Fibroblast of skin of abdomen (primary cell): ENCODE results near the gene IQGAP3. TPM values are rescaled to one million over a fixed set of nuclear protein-coding genes. Genes with fewer than 3 reads are reported as not detected.
"Not testable (repeated sequence)": the region's sequence is repeated elsewhere in the genome, so short reads cannot be mapped to it uniquely, and the experiment has no call there.

ENCODE experiments used
- DNase-seq: peaks from one replicate; pipeline ENCODE4 v3.0.0-alpha.2; 2013
- polyA plus RNA-seq, 2 experiments: library from polyadenylated mRNA; unstranded; fragments of 120-200 nt; gene quantifications; one replicate each; pipeline ENCODE4 v1.2.1, GENCODE V29; 2013; ENCODE audit not compliant: insufficient read length in 2 of 2

Gene IQGAP3, protein sequence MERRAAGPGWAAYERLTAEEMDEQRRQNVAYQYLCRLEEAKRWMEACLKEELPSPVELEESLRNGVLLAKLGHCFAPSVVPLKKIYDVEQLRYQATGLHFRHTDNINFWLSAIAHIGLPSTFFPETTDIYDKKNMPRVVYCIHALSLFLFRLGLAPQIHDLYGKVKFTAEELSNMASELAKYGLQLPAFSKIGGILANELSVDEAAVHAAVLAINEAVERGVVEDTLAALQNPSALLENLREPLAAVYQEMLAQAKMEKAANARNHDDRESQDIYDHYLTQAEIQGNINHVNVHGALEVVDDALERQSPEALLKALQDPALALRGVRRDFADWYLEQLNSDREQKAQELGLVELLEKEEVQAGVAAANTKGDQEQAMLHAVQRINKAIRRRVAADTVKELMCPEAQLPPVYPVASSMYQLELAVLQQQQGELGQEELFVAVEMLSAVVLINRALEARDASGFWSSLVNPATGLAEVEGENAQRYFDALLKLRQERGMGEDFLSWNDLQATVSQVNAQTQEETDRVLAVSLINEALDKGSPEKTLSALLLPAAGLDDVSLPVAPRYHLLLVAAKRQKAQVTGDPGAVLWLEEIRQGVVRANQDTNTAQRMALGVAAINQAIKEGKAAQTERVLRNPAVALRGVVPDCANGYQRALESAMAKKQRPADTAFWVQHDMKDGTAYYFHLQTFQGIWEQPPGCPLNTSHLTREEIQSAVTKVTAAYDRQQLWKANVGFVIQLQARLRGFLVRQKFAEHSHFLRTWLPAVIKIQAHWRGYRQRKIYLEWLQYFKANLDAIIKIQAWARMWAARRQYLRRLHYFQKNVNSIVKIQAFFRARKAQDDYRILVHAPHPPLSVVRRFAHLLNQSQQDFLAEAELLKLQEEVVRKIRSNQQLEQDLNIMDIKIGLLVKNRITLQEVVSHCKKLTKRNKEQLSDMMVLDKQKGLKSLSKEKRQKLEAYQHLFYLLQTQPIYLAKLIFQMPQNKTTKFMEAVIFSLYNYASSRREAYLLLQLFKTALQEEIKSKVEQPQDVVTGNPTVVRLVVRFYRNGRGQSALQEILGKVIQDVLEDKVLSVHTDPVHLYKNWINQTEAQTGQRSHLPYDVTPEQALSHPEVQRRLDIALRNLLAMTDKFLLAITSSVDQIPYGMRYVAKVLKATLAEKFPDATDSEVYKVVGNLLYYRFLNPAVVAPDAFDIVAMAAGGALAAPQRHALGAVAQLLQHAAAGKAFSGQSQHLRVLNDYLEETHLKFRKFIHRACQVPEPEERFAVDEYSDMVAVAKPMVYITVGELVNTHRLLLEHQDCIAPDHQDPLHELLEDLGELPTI (N-terminal part only)
- polyA plus RNA-seq (2013, experiment 1 of 2; ENCODE audit: insufficient read length) = 14.3 TPM
- polyA plus RNA-seq (2013, experiment 2 of 2; ENCODE audit: insufficient read length) = 13.8 TPM

DNA sequence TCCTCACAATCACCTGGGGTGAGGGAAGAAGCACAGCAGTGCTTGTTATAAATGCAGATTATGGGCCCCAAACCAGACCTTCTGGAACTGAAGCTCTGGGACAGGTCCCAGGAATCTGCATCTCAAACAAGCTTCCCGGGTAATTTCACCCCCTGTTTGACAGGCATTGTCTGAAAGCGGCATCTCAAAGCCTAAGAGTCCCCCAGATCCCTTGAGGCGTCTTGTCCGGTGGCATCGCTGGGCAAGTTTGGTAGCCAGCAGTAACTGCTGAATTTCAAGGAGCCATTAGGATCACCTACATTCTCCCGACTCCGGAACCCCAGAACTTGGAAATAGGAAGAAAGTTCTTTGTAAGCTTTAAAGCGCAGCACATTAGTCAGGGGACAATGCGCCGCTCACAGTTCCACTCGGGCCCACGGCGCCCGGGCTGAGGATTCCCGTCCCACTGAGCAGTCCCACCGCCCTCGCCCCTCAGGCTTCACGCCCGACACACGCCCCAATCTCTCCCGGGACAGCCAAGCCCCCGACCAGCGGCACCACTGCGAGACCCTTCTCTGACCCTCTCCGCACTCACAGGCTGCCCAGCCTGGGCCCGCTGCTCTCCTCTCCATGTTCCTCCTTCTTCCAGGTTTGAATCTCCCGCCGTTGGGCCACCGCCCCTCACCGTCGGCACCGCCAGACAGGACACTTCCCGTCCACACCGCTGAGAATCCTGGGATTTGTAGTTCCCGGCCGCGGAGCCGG is at the start of gene IQGAP3:
Gene IQGAP3 (minus strand): TSS at position 647 of the 744 bp plus-strand sequence. CDS start 36 bp downstream, at position 611.
- peak; percentile 82 for DNase-seq

DNA sequence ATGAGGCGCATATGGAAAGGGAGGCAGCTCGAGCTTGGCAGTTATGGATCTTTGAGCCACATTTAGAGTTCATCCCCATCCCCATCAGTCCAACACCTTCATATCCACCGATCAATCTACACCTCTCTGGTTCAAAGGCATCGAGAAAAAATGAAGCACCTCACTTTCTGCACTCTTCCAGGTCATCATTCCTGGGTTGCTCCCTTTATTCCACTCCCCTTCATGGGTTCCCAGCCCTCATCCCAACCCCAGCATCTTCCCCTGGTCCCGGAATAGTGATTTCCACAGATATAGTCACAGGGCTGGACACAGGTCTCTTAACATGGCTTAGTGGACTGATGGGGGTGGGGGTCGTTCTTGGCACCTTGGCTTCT is 47.2 kb upstream of the IQGAP3 start:
- DNase-seq = no peak

DNA sequence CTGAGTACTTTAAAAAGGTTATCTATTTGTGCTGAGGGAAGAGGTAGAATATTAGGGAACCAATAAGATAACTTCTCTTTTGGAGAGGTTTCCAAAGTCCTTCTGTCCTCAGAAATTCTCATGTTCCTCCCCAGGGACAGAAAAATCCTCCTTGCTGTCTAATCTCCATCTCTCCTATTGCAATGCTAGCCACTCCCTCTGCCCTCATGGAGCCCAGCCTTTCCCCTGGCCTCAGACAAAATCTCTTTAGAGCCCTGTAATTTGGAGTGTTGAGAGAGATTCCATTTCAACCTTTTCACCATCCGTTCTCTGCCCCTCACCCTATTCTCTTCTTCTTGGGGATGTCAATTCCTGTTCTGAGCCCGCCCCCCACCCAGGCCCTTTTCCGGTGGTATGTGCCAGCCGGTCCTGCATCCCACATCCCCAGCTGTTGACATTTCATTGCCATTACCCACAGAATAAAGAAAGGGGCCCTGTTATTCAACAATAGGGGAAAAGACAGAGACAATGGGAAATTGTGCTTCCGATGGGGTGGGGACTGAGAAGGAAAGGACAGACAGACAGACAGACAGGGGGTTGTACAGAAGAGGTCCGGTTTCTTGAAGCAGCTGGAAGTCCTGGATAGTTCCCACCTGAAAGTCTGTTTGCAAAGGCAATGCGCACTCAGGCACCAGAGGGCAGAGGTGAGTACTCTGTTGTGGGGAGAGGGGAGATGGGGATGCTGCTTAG is 46.7 kb upstream of the IQGAP3 start, which contains the start of gene HAPLN2:
Gene HAPLN2 (plus strand): TSS at position 563 of the 729 bp plus-strand sequence. CDS start 4,076 bp downstream, outside the sequence.
- no peak for DNase-seq

DNA sequence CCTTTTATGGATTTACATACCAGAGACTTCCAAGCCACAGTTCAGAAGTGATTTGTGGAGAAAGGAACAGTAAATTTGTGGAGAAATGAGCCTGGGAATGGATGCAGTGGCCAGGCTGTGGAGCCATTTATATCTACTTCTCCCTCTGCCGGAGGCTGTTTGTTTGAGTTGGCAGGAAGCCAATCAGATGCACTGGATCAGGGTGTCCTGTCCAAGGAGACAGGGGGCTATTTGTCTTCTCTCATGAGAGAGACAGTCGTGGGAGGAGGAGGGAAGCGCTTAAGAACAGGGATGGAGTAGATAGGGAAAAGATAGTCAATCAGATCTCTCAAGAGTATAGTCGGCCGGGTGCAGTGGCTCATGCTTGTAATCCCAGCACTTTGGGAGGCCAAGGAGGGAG is 44.1 kb upstream of the IQGAP3 start:
- peak; percentile 55 for DNase-seq

DNA sequence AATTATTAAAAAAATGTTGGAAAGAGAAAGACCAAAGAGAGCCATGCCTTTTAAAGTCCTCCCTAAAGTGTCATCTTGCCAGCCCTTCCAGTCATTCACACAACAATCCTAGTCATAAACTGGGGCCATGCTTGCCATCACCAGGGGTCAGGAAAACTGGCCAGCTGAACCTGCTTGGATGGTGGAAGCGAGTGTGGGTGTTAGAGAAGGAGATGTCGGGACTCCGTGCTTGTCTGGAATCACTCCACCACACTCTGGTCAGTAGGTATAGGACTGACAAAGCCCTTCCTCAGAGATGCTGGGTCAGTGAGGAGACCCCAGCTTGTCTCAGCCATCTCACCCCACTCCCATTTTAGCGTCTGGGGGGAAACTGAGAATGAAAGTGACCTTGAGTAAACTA is 43.6 kb upstream of the IQGAP3 start:
- no peak for DNase-seq

DNA sequence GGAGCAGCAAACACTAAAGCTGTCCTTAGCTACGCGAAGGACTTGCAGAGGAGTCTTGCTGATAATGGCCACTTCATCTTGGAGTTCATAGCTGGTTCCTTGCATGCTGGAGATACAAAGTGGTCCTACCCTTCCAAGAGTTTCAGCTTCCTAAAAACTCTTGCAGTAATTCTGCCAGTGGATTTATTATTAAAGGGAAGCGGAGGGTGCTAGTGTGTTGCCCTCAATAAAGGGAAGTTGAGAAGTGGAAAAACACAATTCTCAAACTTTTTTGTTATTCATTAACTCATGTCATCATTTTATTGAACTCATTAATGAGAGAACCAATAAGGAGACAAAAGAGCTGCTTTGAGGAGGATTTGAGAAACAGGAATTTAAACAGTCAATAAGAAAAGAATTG is 40.3 kb upstream of the IQGAP3 start:
- no peak for DNase-seq

DNA sequence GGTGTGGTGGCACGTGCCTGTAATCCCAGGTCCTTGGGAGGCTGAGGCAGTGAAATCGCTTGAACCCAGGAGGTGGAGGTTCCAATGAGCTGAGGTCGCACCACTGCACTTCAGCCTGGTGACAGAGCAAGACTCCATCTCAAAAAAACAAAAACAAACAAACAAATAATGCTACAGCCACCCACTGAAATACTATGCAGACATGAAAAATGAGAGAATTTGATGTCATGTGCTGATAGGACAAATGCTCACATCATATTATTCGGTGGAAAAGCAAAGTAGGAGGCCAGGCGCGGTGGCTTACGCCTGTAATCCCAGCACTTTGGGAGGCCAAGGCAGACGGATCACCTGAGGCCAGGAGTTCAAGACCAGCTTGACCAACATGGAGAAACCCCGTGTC is 37.7 kb upstream of the IQGAP3 start:
- DNase-seq = not testable (repeated sequence)

DNA sequence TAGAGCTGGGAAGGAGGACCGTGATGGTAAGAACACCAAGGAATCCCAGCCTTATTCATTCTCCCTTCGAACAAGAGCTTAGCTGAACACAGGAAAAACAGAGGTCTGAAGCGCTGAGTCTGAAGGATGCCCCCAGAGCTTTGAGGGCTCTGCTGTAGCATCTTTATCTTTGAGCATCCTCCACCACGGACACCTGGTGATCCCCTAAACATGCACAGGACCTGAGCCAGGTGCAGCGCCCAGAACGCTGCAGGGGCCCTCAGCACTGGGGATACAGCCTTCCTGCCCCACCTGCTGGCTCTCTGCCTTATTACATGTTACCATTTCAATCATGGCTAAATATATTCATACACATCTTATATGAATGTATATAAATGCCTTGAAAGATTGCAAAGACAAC is 36.6 kb upstream of the IQGAP3 start:
- no peak for DNase-seq

DNA sequence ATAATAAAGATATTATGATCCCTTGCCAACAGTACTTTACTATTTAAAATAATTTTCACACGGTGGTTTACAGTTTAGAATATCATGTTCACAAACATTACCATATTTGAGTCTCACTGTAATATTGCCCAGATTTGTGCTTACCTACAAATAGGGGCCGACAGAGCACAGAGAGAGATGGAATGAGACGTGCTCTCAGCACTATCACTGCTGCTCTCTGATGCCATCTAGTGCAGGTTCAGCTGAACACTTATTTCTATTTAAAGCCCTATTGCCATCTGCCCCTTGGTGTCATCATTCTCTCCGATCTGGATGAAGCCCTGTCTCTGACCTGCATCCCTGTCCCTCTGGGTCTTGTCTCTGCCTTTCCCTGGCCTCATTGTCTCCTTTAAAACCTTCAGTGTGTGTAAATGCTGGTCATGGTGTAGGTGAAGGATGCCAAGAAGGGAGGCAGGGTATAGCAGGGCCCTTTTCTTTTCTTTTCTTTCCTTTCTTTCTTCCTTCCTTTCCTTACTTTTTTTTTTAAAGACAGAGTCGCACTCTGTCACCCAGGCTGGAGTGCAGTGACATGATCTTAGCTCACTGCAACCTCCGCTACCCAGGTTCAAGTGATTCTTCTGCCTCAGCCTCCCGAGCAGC is 35.8 kb upstream of the IQGAP3 start:
- DNase-seq = peak; percentile 63

DNA sequence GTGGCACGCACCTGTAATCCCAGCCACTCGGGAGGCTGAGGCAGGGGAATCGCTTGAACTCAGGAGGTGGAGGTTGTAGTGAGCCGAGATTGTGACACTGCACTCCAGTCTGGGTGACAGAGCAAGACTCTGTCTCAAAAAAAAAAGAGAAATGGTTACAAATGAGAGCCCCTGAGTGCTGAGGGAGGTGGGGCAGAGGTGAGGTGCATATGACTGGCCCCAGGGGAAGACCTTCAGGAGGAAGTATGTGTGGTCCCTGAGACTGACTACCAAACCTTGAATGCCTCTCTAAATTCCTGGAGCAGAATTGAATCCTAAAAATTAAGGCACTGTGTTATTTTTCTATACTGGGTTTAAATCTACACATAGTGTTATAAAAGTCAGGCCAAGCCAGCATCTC is 35.0 kb upstream of the IQGAP3 start:
- not testable (repeated sequence) for DNase-seq

DNA sequence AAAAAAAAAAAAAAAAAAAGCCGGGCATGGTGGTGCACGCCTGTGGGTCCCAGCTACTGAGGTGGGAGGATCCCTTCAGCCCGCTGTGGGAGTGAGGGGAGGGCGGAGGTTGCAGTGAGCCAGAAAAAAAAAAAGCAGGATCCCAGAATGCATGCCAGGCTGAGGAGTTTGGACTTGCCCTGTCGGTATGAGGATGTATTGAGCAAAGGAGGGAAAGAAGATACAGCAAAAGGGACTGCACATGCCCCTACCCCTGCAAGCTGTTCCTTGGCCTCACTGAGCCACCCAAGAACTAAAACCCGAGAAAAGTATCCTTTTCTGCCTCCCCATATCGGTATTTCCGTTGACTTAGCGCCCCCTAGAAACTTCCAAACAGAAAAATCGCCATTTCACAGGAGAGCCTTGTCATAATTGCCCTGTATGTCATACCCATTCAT is 30.2 kb upstream of the IQGAP3 start:
- DNase-seq = no peak

DNA sequence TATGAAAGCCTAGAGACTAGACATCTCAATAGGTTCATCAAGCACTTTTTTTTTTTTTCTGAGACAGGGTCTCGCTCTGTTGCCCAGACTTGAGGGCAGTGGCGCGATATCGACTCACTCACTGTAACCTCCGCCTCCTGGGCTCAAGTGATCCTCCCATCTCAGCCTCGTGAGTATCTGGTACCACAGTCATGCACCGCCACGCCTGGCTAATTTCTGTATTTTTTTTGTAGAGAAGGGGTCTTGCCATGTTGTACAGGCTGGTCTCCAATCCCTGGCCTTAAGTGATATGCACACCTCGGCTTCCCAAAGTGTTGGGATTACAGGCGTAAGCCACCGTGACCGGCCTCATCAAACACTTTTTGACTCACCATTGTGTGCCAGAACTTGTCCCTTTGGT is 29.5 kb upstream of the IQGAP3 start:
- no peak for DNase-seq

DNA sequence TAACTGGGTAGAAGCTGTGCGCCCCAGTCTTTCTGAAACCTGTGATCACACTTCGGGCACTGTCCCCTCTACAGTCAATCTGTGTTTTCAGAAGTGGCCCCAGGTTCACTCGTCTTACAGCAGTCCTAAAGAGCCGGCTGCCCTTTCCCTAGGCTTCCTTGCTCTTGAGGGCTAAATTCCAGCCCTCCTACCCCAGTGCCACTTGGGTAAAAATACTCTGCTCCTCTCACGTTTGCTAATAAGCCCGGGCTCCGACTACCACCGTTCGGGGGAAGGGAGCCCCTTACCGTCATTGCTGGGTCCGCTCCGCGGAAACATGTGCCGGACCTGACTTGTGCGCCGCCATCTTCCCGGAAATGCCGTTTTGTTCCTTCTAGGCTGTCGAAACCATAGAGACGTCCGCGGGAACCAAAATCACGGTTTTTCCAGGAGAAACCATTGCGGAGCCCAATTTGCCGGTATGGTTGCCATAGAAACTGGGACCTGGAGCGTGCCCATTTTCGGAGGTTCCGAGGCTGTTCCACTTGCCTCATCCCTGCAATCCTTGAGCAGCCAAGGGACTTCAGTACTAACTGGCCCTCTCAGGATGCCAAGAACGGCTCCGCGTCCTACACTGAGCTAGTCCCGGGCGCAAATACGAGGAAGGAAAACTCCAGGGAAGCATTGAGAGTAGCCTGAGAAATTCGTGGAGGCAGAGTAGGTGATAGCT is 28.9 kb upstream of the IQGAP3 start, which contains the start of gene GPATCH4:
Gene GPATCH4 (minus strand): TSS at position 358 of the 709 bp plus-strand sequence.
- peak; percentile 93 for DNase-seq

DNA sequence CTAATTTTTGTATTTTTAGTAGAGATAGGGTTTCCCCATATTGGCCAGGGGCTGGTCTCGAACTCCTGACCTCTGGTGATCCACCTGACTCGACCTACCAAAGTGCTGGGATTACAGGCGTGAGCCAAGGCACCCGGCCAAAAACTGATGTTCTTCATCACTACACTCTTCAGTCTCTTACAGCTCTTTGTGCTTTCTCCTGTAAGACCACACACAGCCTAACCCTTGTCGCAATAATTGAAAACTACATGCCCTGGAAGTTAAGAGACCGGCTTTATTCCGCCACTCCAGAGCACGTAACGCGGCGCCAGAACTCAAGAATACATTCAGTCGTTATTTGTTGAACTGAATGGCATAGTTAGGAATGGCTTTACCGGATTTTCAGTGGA is 28.4 kb upstream of the IQGAP3 start:
- DNase-seq = no peak

DNA sequence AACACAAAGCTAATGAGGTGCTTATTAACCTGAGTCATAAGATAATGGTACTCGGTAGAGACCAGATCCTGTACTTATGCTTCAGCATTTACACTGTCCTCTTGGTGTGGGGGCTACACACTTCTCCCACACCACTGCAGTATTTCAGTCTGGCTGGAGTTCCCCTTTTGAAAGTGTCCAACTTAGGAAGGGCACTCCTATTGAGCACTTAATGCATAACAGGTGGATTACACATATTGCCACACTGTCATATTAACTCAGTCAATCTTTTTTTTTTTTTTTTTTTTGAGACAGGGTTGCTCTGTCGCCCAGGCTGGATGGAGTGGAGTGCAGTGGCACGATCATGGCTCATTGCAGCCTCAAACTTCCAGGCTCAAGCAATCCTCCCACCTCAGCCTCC is 27.4 kb upstream of the IQGAP3 start:
- DNase-seq = no peak

DNA sequence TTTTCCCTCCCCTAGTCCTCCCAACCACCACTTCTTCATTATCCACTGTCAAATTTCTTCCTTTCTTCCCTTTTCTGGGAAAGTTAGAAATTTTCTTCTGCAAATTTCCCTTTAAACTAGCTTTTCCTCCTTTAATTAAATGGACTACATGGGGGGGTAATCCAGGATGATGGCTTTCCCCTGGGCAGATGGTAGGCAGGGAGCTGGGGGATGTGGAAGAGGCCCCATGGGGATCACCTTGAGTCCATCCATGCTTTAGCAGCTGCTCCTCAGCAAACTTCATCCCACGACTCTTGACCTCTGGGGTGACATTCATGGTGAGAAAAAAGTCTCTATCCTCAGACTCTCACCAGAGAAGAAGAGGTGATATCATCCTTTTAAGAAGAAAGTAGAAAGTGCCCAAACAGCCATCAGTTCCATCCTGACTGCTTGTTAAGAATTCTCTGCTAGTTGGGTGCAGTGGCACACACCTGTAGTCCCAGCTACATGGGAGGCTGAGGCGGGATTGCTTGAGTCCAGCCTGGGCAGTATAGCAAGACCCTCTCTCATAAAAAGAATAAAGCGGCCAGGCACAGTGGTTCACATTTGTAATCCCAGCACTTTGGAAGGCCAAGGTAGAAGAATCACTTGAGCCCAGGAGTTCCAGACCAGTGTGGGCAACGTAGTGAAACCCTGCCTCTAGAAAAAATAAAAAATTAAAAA is 26.5 kb upstream of the IQGAP3 start:
- DNase-seq = no peak

DNA sequence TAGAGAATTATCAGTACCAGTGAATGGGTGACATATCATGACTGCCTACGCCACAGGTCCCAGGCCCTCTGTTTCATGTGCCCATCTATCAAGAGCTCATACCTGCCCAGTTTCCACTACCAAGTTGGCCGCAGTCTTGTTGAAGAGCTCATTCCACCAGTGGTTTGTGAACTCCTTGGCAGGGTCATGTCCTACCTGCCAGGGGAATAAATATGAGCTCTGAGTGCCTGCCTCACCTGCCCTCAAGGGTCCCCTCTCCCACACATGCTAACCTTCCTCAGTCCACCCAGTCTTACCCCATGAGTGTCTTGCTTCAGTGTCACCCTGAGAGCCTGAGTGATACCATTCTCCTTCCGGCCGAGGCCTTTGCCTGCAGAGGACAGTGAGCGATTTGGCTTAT is 25.8 kb upstream of the IQGAP3 start:
- DNase-seq = no peak

DNA sequence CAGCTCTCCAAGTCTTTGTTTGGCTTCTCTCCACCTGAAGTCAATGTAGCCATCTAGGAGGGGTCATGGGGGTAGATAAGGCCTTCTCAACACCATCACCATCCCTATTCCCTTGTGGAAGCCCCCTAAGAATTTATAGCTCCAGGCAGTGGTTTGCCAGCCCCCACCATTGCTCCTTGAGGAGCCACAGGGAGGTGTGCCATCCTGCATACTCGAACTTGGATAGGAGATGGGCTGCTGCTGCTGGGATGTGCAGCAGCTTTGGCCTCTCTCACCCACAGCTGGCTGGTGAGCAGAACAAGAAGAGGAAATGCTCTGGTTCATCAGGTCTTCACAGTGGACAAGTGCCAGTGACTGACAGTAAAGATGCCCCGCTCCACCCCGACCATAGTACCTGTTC is 24.1 kb upstream of the IQGAP3 start:
- no peak for DNase-seq

DNA sequence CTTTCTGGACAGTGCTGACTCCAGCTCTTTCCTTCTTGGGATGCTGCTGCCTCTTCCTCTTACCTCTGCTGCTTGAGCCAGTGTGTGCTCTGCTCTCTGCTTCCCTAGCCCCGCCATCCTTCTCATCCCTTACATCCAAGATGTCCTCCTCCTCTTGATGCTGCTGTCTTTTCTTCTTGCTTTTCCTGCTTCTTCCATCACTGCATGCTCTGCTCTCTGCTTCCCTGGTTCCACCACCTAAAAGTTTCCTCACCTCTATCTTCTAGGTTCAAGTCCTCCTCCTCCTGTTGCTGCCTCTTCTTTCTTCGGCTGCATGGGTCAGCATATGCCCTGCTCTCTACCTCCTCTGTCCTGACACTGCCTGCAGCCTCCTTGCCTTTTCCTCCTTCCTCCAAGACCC is 22.7 kb upstream of the IQGAP3 start:
- DNase-seq = no peak
